ENCODE data around the gene SPDYE5.
"Not testable (repeated sequence)": the region's sequence is repeated elsewhere in the genome, so short reads cannot be mapped to it uniquely, and the experiment has no call there.

DNA sequence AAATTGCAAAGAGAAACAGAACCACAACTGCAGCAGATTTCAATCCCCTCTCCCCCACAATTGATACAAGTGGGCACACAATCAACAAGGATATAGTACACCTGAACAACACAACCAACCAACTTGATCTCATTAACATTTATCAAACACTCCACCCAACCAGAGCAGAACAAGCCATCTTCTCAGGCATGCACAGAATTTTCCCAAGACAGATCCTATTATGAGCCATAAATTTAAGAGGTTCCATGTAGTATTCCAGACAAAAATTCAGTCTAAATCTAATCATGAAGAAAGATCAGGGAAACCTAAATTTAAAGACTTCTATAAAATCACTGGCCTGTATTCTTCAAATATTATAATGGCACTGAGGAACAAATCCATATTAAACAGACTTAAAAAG lies 29.6 kb downstream of the SPDYE5 start:
- TF ChIP-seq POLR2A, POLR2AphosphoS5 (IDR thresholded peaks at IDR 0.05): not testable (repeated sequence)

All from spleen (tissue), 3 donors.